Loucy (cell line): ENCODE results near the gene STX18.

Source experiments
- CTCF ChIP-seq: fragments of 200-600 bp; sonication (generic); conservative IDR thresholded peaks from 2 replicates; pipeline ENCODE4 v1.5.1; 2014; ENCODE audit warnings: mild to moderate bottlenecking, antibody characterized with exemption, low read length
- EZH2phosphoT487 ChIP-seq: fragments of 200-600 bp; IDR thresholded peaks from 2 replicates; pipeline ENCODE4 v1.6.1; 2018; ENCODE audit warnings: antibody characterized with exemption, mild to moderate bottlenecking, moderate library complexity, borderline replicate concordance

DNA sequence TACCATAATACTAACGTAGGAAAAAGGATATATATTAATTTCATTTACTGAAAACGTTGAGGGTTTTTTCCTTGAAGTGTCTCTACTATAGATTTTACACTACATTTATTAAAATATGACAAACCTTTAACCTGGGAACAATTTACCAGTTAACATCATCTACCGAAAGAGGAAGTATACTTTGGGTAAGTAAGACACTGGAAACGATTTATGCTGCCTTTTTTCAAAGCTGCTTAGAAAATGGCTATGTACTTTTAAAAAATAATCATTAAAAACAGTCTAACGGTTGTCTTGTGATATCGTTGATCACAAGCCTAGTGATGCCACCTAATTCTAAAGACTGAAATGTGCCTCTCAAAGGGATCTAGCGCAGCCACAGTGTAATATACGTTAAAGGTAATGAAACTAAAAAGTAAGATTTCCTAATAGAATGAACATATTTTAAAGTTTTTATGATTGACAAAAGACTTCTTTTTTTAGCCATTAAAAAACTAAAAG, 50.4 kb downstream of the STX18 start:
- TF ChIP-seq EZH2phosphoT487 (no peak), CTCF (no peak)
